Measurements from ENCODE around the gene LPAR3.

Gene LPAR3

DNA sequence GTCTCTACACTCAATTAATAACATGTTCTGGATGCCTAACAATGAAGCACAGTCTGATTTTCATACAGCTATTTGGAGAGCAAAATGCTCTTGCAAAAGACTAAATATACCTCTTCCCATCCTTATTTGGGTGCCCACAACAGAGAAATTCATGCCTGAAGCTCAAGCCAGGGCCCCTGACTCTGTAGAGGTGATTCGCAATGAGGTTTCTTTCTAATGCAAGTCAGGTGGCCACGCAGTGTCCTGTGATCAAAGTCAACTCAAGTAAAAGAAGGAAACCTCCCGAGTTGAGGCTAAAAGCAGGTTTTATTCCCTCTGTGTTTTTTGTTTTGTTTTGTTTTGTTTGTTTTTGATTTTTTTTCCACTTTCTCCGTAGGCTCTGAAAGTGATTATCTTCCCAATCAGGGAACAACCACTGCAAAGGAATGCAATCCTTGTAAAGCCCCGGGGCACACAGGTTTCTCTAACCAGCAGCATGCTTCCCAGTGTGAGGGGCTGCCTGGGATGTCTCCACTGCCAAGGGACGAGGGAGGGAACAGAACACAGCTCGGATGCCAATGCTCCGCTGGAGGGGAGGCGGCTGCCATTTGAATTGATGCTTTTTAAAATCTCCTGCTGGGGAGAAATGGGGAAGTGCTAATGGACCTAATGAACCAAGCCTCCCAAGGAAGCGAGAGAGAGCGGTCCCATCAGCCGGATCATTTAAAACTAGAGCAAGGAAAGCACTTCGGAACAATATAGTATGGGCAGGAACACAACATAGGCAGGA lies 128.9 kb downstream of the LPAR3 start:
- no peaks in the 10 kb centered on the region for H3K9me3 ChIP-seq
- no peak overlapping the region for H3K27ac ChIP-seq
- peaks cover 0 to 4% (median 0%) of the 10 kb centered on the region in 4 donors for H3K4me1 ChIP-seq
- TF ChIP-seq, protein P1, sequence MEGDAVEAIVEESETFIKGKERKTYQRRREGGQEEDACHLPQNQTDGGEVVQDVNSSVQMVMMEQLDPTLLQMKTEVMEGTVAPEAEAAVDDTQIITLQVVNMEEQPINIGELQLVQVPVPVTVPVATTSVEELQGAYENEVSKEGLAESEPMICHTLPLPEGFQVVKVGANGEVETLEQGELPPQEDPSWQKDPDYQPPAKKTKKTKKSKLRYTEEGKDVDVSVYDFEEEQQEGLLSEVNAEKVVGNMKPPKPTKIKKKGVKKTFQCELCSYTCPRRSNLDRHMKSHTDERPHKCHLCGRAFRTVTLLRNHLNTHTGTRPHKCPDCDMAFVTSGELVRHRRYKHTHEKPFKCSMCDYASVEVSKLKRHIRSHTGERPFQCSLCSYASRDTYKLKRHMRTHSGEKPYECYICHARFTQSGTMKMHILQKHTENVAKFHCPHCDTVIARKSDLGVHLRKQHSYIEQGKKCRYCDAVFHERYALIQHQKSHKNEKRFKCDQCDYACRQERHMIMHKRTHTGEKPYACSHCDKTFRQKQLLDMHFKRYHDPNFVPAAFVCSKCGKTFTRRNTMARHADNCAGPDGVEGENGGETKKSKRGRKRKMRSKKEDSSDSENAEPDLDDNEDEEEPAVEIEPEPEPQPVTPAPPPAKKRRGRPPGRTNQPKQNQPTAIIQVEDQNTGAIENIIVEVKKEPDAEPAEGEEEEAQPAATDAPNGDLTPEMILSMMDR (IDR thresholded peaks at IDR 0.05), result no peak
- no peak overlapping the region for H3K4me3 ChIP-seq
- intact Hi-C loops (cut with DNase I; ENCODE audit: low total_unique reads), result loop anchor here (10.0 kb wide), 1 partner anchor 309 kb away; no protein-coding TSS in a partner anchor
- H3K36me3 ChIP-seq, result no peaks in the 10 kb centered on the region
- peaks cover 0 to 6% of the 10 kb centered on the region in 2 donors for H3K27me3 ChIP-seq
- DNase-seq, result no peak

GRCh38 chr1:84762664-84763063 lies 130.3 kb downstream of the LPAR3 start:
- H3K4me3 ChIP-seq, result no peak overlapping the region
- H3K27ac ChIP-seq, result no peak overlapping the region
- no peak for DNase-seq
- intact Hi-C loops (cut with DNase I; ENCODE audit: low total_unique reads), result loop anchor here (10.0 kb wide), 1 partner anchor 308 kb away; no protein-coding TSS in a partner anchor
- H3K27me3 ChIP-seq, result peaks cover 0 to 6% of the 10 kb centered on the region in 2 donors
- TF ChIP-seq, protein P1 (IDR thresholded peaks at IDR 0.05), result no peak
- no peaks in the 10 kb centered on the region for H3K36me3 ChIP-seq
- no peaks in the 10 kb centered on the region for H3K9me3 ChIP-seq
- H3K4me1 ChIP-seq, result peaks cover 0 to 13% (median 0%) of the 10 kb centered on the region in 4 donors

Data from tibial artery (tissue), 4 donors.